Measurements from ENCODE around the gene LRFN5.
"Not testable (repeated sequence)": the region's sequence is repeated elsewhere in the genome, so short reads cannot be mapped to it uniquely, and the experiment has no call there.

LRFN5 gene

GRCh38 chr14:41606532-41607303 is at the start of gene LRFN5:
Gene LRFN5, plus strand, starts transcription at chr14:41606876.
- DNase-seq (ENCODE audit: low read depth in 2 of 2): no peak

GRCh38 chr14:41558490-41558889 is 48.2 kb upstream of the LRFN5 start:
- DNase-seq (ENCODE audit: low read depth in 2 of 2): no peak

DNA sequence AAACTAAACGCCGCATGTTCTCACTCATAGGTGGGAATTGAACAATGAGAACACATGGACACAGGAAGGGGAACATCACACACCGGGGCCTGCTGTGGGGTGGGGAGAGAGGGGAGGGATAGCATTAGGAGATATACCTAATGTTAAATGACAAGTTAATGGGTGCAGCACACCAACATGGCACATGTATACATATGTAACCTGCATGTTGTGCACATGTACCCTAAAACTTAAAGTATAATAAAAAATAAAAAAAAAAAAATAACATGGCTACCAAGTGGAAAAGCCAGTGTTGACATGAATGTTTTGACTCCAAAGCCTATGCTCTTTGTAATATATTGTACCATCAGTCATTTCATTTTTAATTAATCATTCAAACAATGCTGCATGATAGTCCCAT is 39.8 kb upstream of the LRFN5 start:
- DNase-seq (ENCODE audit: low read depth in 2 of 2): not testable (repeated sequence)

DNA sequence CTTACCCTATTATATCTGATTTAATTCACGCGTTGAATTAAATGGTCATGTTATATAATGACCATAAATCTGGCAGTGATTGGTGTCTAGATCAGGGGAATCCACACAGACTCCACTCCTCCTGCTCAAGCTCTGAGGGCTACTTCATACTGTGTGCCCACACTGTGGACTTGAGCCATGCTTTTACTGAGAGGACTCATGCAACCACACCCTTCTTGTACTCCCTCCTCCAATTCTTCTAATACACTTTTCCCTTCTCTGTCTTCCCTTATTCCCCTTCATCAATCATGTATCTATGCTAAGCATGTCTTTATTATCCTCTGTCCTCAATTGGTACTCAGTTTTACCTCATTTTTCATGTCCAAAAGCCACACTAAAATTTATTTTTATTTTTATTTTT is 37.7 kb upstream of the LRFN5 start:
- DNase-seq (ENCODE audit: low read depth in 2 of 2): no peak

GRCh38 chr14:41570415-41571155 is 36.1 kb upstream of the LRFN5 start:
- no peak for DNase-seq (ENCODE audit: low read depth in 2 of 2)

GRCh38 chr14:41586237-41586636 is 20.4 kb upstream of the LRFN5 start:
- no peak for DNase-seq (ENCODE audit: low read depth in 2 of 2)

DNA sequence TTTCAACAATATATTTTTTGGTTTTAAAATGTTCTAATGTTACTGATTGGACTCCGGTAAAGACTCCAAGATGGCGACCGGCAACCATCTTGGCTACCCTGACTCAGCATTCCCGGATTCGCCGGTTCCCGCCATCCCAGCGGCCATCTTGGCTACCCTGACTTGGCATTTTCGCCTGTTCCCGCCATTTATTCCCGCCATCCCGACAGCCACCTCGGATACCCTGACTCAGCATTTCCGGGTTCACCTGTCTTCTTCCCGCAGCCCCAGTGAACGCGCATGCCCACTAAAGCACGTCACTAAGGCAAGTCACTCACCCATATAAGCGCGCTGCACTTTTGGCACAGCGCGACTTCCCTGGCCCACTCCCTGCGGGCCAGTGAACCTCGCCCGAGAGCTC is 9.0 kb upstream of the LRFN5 start:
- no peak for DNase-seq (ENCODE audit: low read depth in 2 of 2)

GRCh38 chr14:41599805-41600385 is 6.8 kb upstream of the LRFN5 start:
- not testable (repeated sequence) for DNase-seq (ENCODE audit: low read depth in 2 of 2)

- no peak for DNase-seq (ENCODE audit: low read depth in 2 of 2)
These were observed 1.8 kb upstream of the LRFN5 start for GRCh38 chr14:41604721-41605531.

DNA sequence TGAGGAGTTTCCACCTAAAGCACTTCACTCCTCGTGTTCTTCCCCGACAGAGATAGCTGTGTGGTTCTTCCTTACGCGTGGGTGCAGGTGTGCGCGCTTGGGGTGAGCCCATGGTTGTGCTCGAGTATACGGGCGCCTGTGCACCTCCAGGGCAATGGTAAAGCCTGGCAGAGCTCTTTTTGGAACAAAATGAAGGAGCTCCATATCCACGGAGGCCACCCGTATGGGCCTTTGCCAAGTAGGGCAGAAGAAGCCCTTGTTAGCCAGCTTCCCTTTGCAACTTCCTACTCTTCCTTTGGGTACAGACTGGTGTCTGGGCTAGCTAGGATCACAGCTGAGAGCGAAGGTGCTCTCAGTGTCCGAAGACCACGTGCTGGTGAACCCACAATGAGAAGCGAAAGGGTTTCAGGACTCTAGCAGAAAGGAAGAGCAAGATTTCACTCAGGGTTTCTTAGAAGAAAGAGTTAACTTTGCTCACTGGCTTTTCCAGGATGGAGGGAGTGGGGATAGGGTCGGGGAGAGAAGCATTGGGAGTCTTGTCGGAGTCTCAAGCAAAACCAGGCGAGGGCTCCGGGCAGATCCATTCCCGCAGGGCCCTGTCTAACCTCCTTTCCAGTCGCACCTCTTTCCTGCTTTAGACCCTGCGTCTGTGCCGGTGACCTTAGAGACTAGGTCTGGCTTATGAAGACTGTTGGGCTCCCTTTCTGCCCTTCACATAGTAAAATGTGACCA is 960 bp upstream of the LRFN5 start:
- no peak for DNase-seq (ENCODE audit: low read depth in 2 of 2)

DNA sequence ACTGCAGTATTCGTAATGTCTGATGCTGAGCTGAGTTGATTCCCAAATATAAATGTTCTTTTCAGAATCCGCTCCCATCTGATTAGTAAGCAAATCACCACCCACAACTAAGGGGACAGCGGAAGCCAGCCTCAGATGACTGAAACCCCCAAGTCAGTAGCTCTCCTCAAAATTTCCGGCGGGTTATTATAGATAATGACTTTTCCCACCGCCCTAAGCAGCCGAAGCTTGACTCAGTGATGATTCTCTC is 469 bp upstream of the LRFN5 start:
- DNase-seq (ENCODE audit: low read depth in 2 of 2): no peak

DNA sequence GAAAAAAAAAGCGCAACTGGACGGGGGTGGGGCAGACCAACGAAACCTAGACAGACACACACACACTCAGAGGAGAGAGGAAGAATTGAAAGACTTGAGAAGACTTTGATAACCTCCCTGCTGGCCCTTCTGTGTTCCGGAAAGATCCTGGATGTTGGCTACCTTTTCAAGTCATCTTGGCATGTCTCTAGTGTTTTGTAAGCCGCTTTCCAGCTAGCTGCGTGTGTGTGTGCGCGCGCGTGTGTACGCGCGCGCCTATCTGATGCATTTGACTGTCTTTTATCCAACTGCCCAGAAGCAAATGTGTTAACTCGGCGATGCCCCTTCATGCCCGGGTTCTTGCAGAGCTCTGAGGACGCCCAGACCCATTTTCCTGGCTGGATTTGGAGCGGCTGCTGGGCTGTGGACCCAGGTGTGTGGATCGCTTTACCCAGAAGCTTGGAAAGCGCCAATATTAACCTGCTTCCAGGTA is 664 bp downstream of the LRFN5 start:
- no peak for DNase-seq (ENCODE audit: low read depth in 2 of 2)

DNA sequence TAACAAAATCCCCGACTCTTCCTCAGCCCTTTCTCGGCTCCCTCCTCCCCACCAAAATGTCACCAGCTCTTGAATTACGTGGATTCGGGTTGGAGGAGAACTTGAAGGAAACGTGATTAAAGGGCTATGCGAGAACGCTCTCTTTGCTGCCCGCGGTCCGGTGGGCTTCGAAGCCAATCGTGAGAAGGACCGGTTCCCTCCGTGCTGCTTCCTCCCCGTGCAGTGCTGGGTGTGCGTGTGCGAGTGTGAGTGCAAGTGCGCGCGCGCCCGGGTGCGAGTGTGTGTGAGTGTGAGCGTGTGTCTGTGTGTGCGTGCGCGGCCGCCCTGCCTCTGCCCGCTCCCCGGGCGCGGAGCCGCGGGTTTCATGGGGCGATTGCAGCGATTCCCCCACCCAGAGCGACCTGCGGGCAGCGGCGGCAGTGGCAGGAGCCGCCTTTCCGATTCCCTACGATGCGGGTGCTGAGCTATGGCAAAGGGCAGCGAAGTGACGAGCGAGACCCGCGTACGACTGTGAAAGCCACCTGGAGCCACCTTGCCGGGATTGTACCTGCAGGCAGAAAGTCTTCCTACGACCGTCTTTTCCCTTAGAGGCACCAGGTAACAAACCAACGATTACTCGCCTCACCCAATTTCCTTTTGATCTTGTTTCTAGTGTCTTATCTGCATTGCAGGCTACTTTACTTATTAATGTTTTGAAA is 1.4 kb downstream of the LRFN5 start:
- no peak for DNase-seq (ENCODE audit: low read depth in 2 of 2)

DNA sequence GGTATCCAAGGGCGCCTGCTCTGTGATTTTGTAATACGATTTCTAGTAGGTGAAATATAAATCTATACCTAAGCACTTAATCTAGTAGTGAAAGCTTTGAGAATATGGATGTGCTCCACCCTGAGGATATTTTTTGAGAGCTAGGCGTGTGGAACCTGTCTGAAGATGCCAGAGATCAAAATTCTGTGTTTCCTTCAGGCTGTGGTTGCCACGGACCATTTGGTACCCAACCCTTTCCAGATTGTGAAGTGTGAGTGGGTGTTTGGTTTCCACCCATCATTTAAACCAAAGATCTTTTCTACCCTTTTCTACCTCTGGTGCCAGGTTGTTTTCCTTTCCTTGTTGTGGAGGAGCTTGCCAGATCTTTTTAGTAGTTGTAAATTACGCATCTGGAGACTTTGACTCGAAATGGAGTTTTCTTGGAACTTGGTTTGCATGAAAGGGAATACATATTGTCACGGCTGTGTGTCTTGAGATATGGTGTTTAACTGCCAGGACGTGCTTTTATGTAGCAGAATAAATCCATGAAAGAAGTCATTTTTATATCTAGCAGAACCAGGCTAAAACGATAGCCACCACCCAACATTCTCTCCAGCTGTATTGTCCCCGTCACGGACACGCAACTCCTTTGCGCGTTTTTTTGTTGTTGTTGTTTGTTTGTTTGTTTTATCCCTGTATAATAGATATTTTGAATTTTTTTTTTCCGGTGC is 2.2 kb downstream of the LRFN5 start:
- DNase-seq (ENCODE audit: low read depth in 2 of 2): no peak

- no peak for DNase-seq (ENCODE audit: low read depth in 2 of 2)
These were observed 3.1 kb downstream of the LRFN5 start for GRCh38 chr14:41609704-41610183.

- DNase-seq (ENCODE audit: low read depth in 2 of 2): no peak
These were observed 8.4 kb downstream of the LRFN5 start for GRCh38 chr14:41615011-41615595.

DNA sequence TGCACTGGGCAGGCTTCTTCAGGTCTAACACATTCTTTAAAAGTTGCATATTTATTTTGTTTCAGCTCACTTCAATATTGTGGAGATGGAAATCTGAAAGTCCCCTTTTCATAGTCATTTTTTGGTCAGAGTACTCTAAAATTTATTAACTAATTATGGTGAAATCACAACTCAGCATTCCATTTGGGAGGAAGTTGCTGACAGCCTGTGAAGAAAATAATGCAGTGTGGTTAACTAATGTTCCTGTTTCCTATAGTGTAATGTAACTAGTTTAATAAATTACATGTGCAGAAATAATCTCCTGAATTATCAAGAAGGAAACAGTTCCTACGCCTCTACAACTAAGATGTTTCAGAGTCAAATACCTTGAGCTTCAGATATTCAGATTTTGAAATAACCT is 17.1 kb downstream of the LRFN5 start:
- DNase-seq (ENCODE audit: low read depth in 2 of 2): no peak

- no peak for DNase-seq (ENCODE audit: low read depth in 2 of 2)
These were observed 23.2 kb downstream of the LRFN5 start for GRCh38 chr14:41629876-41630275.

GRCh38 chr14:41634286-41634685 is 27.6 kb downstream of the LRFN5 start:
- no peak for DNase-seq (ENCODE audit: low read depth in 2 of 2)
